Kidney capillary endothelial cell (primary cell): Measurements from ENCODE around the gene KCNIP3.

ENCODE experiments used
- DNase-seq: peaks from one replicate; pipeline ENCODE4 v3.0.0-alpha.2; 2018; ENCODE audit warnings: low spot score

The KCNIP3 gene

DNA sequence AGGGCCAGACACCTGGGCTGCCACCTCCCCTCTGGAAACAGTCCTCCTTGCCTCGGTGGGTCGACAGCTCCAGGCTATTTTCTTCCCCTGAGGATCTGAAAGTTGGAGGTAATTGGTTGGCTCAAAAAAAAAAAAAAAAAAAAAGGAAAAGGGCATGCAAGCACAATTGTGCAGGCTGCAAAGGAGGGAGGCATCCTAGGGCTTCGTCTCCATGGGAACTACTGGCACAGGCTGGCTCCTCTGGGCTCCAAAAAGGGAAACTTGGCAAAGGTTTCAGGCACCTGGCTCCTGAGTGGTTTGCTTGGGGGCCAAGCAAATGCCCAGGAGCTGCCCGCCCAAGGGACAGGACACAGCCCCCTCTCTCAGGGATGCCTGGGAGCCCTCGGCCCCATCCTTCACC, 1.1 kb upstream of the KCNIP3 start:
- DNase-seq = no peak

DNA sequence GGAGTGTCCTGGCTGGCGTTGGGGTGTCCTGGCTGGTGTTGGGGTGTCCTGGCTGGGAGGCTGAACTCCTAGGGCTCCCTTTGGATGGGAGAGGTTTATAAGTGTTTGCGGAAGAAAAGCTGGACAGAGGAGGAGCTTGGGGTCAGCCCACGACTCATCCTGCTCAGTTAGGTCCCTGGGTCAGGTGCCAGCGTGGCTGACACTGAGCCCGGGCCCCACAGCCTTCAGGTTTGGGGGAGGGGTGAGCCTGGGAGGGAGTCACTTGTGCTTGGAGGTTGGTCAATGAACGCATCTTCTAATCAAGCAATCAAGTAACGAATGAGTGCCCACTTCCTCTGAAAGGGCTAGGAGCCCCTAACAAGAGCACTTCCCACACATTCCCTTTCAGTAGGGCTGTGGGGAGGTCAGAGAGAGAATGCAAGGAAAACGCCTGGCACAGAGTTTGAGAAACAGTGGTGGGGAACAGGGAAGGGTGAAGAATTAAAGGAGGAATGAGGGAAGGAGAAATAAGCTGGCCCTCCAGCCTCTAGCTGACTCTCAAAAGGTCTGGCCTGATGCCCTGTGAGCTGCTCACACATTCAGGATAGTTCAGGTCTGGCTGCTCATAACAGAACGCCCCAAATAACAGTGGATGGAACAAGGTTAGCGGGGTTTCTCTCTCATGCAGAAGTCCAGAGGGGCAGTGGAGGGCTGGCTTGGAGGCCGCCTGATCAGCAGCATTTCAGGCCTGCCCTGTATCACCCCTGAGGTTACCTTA, 670 bp downstream of the KCNIP3 start:
- DNase-seq = no peak

DNA sequence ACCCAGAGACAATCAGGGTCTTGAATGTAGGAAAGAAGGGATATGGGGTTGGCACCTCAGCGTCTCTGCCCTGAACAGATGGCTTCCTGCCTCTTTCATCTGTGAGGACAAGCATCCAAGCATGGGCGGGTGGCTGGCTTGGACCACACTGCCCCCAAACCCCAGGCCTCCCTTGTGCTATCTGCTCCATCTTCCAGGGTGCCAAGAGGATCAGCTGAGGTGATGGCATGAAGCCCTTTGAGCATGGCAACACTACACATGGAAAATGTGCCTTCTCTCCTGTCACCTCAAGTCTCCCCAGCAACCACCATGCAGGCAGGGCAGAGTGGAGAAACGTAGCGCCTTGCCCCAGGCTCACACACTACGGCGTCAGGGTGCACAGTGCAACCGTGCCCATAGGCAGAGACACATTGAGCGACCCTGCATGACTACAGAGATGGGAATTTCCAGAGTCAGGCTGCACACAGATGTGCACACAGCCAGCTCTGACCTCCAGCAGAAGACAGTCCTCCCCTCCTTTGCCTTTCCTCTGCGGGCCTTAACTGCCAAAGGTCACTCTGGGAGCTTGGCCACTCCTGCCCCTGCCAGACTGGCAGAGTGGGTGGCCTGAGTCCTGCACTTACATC, 1.5 kb downstream of the KCNIP3 start:
- no peak for DNase-seq

DNA sequence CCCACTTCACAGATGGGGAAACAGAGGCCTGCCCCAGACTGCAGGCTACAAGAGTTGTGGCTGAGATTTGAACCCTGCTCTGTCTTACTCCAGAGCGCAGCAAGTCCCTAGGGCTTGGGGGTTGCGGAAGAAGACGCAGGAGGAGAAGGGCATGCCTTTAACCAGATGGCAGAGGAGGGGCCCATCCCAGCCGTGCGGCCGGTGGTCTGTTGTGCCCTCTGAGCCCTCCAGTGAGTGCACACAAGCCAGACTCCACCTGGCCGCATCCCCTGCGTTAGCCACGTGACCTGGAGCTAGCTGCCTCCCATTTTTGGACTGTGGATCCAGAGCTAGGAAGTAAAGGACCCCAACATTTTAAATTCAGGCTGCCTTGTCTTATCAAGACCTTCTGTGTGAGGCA, 2.8 kb downstream of the KCNIP3 start:
- no peak for DNase-seq

DNA sequence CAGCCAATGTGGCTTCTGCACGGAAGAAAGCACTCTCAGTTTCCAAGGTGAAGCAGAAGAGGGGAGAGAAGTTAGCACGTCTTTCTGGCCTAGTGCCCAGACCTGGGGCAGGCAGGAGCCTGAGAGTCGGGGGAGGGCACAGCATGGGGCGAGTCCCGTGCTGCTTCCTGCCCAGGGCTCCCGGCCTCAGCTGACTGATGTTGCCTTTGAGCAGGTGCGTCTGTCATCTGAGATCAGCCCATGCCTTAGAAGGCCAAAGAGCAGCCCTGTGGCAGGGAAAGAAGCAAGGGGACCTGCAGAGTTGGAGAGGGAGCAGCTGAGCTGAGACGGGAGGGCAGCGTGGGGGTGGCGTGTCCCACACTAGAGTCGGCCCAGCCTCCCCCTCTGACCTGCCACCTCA, 3.3 kb downstream of the KCNIP3 start:
- DNase-seq = no peak

DNA sequence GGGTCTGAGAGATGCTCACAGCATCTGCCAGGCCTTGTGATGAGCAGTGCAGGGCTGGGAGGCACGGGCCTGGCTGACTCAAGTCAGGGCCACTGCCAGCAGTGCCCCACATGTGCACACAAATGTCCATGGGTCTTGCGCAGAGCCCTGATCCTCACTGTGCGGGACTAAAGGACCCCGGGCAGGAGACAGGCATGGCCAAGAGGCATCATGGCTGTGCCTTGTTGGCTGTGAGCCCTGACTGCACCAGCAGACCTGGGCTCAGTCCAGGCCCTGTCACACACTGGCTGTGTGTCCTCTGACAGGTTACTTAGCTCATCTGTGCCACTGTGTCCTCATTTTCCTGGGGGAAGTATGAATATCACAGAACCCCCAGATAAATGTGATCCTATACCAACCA, 4.0 kb downstream of the KCNIP3 start:
- no peak for DNase-seq

DNA sequence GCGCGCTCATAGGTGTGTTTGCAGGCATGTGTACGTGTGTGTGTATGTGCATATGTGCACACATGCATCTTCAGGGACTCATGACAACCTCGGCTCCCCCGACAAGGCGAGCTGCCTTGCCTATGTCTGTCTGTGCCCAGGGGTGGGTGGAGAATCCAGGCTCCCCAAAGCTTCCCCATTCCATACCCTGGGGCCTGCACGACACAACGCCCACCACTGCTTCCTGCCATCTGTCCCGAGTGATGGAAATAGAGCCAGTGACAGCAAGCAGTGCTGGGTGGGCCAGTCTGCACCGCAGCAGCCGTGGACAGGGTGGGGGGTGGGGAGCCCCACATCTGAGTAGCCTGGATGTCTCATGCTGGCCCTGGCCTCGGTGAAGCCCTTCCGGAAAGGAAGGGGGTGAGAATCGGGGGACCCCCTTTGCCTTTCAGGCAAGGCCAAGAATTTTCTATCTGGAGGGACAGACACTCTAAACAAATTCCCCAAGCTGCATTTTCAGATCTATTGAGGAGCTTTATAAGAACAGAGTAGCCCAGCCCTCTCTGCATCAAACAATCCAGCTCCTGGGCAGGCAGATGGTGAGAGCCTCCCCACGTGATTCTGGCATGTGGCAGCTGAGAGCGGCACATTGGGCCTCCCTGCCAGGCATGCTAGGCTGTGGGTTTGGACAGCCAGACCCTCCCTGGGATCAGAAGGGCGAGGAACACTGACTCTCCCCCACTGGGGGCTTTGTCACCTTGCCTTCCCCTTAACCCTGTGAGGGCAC, 4.9 kb downstream of the KCNIP3 start:
- no peak for DNase-seq

DNA sequence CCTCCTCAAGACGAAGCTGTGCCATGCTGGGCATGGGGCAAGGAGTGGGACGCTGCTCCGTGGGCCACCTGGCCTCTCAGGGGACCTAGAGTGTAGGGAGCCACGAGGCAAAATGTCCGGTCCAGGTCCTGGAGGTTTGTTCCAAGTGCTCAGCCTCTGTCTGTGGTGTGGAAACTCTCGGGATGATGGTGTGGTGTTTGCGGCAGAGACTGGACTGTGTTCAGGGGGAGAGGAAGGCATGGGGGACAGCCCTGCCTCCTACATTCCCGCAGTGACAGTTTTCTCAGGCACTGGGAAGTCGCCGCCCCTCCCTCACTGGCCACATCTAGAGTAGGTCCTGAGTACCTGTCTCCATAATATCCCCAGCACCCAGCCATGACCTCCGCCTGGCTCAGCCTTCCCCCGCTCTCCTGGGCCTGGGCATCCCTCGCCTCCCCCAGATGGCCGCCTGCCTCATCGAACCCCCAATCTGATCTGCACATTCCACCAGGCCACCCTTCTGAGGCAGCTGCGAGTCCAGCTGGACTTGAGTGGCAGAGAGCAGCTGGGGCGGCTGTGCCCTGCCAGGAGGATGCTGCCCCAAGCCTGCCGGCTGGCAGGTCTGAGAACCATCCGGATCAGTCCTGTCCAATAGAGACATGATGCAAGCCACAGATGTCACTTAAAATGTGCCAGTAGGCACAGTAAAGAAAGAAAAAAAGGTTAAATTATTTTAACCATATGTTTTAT, 6.2 kb downstream of the KCNIP3 start:
- DNase-seq = no peak

DNA sequence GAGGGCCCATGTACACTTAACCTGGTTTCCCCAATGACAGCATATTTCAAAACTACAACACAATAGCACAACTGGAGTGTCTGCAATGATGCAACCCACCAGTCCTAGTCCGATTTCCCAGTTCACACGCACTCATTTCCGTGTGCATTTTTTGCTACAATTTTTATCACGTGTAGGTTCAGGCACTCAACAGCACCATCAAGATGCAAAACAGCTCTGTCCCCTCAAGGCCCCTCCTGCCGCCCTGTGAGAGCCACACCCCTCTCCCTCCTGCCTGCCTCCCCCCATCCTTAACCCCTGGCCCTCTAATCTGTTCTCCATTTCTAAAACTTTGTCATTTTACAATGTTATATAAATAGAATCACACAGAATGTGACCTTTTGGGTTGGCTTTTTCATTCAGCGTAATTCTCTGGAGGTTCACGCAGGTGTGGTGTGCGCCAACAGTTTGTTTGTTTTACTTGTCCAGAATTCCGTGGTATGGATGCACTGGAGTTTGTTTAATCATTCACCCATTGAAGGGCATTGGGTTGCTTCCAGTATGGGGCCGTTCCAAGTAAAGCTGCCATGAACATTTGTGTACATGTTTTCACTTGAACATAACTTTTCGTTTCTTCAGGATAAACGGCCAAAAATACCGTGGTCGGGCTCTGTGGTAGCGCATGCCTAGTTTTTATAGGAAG, 8.4 kb downstream of the KCNIP3 start:
- DNase-seq = no peak

DNA sequence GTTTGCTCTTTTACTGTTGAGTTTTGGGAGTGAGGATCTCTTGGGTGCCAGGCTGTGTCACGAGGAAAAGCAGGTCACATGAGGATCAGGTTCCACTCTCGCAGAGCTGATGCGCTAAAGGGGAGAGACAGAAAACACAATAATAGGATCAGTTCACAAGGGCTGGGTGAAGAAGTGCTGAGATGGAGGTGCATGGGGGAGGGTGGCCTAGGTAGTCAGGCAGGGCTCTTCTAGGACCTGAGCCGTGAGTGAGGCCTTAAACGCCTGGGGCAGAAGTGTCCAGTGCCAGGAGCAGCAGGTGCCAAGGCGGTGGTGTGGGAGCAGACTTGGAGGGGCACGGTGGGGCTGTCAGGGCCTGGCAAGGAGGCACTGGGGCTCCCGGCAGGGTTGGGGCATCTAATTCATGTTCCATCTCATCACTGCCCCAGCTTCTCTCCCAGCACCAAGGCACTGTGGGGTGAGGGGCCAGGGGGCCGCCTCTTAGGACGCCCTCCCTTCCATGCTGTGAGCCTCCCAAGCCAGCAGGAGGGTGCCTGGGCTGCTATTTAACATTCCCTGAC, 9.3 kb downstream of the KCNIP3 start:
- no peak for DNase-seq

DNA sequence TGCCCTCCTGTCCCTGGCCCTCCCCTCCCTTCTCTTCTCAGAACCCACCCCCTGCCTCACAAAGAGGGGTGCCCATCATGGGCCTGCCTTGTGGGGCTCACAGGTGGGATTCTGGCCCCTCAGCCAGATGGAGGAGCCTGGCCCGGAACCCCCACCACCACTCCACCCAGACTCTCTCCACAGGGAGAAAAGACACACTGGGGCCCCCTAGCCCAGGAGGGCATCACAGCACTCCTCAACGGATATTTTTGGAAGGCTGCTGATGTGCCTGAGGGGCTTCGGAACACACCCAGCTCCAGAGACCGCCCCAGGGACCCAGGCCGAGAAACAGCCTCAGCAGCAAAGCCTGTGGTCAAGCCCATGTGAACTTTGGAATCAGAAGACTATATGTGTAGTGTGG, 9.9 kb downstream of the KCNIP3 start:
- DNase-seq = no peak

DNA sequence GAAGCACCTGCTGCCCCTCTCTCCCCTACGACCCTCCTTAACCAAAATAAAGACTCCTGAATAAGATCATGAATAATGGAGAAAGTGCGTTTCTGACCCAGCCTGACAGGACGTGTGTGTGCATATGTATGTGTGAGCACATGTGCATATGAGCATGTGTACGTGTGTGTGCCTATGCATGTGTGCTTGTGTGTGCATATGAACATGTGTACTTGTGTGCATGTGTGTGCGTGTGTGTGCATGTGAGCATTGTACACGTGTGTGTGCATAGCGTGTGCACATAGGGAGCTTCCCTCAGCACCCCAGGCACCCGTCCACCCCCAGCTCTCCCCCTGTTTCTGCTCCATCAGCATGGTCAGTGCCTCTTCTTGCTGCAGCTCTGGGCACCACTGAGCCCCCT, 10.7 kb downstream of the KCNIP3 start:
- no peak for DNase-seq

DNA sequence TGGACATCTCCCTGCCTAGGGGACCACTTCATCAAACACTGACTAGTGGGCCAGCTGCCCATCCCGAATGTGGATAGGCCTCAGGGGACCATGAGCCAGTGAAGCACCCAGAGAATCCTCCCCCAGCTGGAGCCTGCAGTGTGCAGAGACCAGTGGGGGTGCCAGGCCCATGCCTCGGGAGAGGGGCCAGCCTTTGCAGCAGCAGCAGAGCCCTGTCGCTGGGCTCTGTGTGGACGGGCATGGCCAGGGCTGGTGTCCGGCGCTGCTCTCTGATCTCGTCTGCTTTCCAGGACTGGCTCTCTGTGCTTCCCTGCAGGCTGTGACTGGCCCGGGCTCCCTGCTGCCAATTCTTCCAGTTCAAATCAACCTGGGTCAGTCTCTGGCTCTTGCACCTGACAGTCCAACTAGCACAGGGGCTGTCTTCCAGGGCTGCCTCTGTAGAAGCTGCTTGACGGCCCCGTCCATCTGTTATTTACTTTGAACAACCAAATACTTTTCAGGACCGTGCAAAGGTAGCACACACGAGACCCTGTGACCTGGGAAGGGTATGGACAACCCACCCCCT, 11.4 kb downstream of the KCNIP3 start:
- no peak for DNase-seq

DNA sequence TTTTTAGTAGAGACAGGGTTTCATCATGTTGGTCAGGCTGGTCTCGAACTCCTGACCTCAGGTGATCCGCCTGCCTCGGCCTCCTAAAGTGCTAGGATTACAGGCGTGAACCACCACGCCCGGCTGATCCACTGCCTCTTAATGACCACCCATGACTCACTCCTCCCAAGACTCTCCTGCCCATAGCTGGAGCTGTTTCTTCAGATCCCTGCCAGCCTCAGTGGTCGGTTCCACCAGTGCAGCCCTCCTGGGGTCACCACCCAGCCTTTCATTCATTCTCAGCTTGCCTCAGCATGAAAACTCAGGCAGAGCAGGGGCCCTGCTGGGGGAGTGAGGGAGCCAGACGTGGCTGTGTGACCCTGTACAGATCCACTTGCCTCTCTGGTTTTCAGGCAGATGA, 12.5 kb downstream of the KCNIP3 start:
- DNase-seq = no peak

DNA sequence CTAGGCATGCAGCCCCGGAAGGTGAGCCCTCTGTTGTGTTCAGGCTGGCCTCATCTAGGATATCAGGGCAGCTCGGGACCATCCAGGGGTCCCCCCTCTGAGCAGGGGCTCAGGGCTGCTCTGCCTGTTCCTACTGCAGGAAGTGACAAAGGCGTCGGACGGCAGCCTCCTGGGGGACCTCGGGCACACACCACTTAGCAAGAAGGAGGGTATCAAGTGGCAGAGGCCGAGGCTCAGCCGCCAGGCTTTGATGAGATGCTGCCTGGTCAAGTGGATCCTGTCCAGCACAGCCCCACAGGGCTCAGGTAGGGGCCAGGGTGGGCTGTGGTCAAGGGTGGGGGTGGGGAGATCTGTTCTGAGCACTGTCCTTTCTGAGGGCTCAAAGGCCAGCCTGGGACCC, 13.1 kb downstream of the KCNIP3 start:
- no peak for DNase-seq

DNA sequence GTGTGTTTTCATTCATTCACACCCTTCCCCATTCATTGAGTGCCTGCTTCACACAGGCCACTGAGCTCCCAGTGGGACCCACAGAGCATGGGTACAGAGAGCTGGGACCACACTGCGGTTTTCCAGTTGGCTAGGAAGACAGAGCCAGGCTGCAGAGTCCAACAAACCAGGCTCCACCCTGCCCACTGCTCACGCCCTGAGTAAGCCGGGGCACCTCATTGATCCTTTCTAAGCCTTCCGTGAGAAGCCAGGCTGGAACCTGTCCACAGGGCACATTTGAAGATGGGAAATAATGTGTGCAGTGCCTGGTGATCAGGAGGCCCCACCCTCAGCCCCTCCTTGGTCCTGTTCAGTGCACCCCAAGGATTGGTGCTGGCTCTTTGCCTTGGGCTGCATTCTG, 13.5 kb downstream of the KCNIP3 start:
- DNase-seq = no peak

DNA sequence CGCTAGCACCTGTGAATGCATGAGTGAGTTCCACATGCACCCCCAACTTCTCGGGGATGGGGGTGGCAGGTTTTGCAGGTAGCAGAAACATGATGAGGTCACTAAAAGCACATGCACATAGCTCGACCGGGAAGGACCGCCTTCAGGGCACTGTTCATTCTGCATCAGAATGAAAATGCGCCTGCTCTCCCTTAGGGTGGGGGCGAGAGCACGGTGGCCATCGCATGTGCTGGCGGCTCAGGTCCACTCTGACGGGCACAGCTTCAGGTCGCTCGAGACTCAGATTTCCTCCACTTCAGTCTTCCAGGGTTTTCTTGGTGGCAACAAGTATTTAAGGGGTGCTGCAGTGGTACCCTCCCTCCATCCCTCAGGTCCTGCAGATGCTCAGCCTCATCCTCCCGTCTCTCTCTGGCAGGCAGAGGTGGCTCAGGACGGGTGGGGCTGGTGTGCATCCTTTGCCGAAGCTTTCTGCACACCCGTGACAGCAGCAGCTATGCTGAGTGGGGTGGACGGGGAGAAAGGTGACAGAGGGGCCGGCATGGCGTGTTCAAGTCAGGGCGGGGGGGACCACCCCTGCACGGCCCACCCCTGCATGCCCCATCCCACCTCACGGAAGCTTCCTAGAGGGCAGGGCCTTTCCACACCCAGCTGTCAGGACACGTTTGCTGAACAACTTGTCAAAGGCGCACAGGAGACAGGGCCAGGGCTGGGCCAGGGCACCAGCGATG, 14.8 kb downstream of the KCNIP3 start:
- no peak for DNase-seq

DNA sequence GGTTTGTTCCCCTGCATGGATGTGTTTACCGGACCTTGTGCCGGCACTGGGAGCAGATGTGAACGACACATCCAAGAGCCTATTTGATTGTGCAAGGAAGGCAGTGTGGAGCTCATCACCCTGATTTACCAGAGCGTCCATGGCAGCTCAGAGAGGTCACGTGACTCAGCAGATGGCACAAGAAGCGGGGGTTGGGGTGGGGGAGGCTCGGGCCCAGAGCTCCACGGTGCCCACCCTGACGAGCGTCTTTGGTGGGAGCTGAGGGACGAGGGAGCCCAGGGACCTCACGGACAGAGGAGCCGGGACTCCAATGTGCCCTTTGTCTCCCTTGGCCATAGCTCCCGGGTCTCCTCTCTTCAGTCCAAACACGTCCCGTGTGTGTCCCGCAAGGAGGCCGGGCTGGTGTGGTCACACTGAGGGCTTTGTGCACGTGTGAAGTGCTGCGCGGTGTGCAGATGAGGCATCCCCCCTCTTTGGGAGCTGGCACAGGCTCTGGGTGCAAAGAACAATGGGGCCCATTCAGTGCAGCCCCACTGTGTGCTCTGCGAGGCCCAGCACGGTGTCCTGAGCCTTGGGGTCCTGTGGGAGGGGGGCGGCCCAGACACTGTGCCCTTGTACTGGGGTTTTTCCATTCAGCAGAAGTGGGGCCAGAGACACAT, 15.5 kb downstream of the KCNIP3 start:
- DNase-seq = no peak

DNA sequence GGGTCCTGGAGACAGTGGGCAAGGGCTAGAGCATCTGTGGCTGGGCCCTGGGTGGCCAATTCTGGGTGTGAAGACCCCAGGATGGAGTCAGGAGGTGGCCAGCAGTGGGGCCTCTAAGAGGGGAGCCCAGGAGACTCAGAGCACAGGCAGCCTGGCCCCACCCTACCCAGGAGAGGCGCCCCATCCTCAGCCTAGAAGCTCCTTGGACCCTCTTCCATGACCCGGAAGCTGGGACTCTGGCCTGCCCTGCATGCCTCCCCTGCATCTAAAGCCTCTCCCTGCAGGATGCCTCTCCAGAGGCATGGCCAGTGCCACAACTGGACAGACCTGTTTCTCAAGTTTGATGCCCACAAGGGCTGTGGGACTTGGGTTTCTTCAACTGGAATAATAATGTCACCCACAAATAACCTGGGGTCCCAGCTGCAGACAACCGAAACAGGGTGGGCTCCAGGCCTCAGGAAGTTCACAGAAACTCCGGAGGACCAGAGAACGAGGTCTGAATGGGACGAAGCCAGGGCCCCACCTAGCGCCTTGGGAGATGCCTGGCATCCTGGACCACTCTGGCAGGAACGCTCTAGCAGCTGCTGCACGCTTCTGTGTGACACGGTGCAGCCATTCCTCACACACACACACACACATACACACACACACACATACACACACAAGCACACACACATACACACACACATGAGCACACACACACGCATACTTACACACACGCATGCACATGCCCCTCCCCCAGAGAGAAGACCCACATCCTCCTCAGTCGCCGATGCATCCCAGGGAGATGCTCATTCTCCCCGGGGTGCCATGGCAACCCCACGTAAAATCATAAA, 16.4 kb downstream of the KCNIP3 start:
- DNase-seq = no peak
